GM19239 (cell line): ENCODE results near the gene ZNF609.
A peak's percentile ranks its signal among the peaks of the same experiment; 100 is the strongest.

Experiments
- DNase-seq: peaks from one replicate; pipeline ENCODE4 v3.0.0; 2011; ENCODE audit warnings: low spot score; ENCODE audit not compliant: insufficient read length
- FAIRE-seq: peaks from 2 replicates; lab custom pipeline; 2011; peaks lifted over from hg19 to GRCh38; lab: Jason Lieb, UNC

ZNF609 gene

GRCh38 chr15:64530472-64530871, 70.1 kb downstream of the ZNF609 start:
- DNase-seq: no peak
- FAIRE-seq: no peak

- no peak for DNase-seq
- FAIRE-seq: no peak
Measured at GRCh38 chr15:64530918-64531317, 70.5 kb downstream of the ZNF609 start.

- no peak for DNase-seq
- no peak for FAIRE-seq
Measured at GRCh38 chr15:64532521-64533315, 72.3 kb downstream of the ZNF609 start.

GRCh38 chr15:64535460-64536243, 75.3 kb downstream of the ZNF609 start:
- DNase-seq (no peak), FAIRE-seq (no peak)

GRCh38 chr15:64536244-64536836, 76.0 kb downstream of the ZNF609 start:
- FAIRE-seq: no peak
- no peak for DNase-seq

GRCh38 chr15:64542091-64542490, 81.7 kb downstream of the ZNF609 start:
- FAIRE-seq (no peak), DNase-seq (no peak)

GRCh38 chr15:64544450-64544849, 84.1 kb downstream of the ZNF609 start:
- FAIRE-seq (no peak), DNase-seq (no peak)

GRCh38 chr15:64547275-64547674, 86.9 kb downstream of the ZNF609 start:
- FAIRE-seq: no peak
- DNase-seq: no peak

- DNase-seq: no peak
- no peak for FAIRE-seq
Measured at GRCh38 chr15:64548235-64548634, 87.9 kb downstream of the ZNF609 start.

- no peak for FAIRE-seq
Measured at GRCh38 chr15:64549860-64550259, 89.5 kb downstream of the ZNF609 start.

GRCh38 chr15:64552281-64552948, 92.0 kb downstream of the ZNF609 start:
- DNase-seq (no peak), FAIRE-seq (no peak)

More at GRCh38 chr15:64549860-64550259, 89.5 kb downstream of the ZNF609 start:
- DNase-seq: no peak

GRCh38 chr15:64558460-64559179, 98.2 kb downstream of the ZNF609 start:
- DNase-seq (no peak), FAIRE-seq (peak; percentile 53)

- DNase-seq: no peak
- peak; percentile 42 for FAIRE-seq
Measured at GRCh38 chr15:64559243-64559642, 98.9 kb downstream of the ZNF609 start.

GRCh38 chr15:64560501-64560900, 100.1 kb downstream of the ZNF609 start:
- DNase-seq (no peak), FAIRE-seq (no peak)

- DNase-seq (no peak), FAIRE-seq (no peak)
Measured at GRCh38 chr15:64560998-64561397, 100.6 kb downstream of the ZNF609 start.

GRCh38 chr15:64562003-64562640, 101.7 kb downstream of the ZNF609 start:
- DNase-seq: no peak

GRCh38 chr15:64566102-64566501, 105.7 kb downstream of the ZNF609 start:
- FAIRE-seq: no peak
- no peak for DNase-seq

More at GRCh38 chr15:64562003-64562640, 101.7 kb downstream of the ZNF609 start:
- no peak for FAIRE-seq

- FAIRE-seq (peak; percentile 71), DNase-seq (no peak)
Measured at GRCh38 chr15:64566629-64567427, 106.5 kb downstream of the ZNF609 start.
